NCI-H2081 treated with DMSO at 0.1 percent for 48 hours (cell line): ENCODE measurements around the gene CXCR6.

Experiments used
- DNase-seq: peaks from one replicate; lab custom pipeline; 2025; lab: John Stamatoyannopoulos, UW

CXCR6 gene

DNA sequence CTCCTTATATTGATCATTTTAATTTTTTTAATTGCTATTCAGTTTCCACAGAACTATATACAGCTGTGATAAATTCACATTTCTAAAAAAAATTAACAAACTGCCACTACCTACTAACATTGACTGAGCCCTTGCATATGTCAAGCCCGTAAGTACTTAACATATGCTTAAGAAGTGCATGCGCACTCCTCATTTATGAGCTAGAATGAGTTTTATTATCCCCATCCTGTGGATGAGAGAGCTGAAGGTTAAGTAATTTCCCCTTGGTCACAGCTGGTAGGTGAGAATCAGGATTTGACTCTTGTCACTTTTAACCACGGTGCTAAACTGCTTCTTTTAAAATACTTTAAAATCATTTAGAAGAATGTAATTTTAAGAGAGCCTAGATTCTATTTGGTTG is 25.9 kb downstream of the CXCR6 start:
- no peak for DNase-seq

DNA sequence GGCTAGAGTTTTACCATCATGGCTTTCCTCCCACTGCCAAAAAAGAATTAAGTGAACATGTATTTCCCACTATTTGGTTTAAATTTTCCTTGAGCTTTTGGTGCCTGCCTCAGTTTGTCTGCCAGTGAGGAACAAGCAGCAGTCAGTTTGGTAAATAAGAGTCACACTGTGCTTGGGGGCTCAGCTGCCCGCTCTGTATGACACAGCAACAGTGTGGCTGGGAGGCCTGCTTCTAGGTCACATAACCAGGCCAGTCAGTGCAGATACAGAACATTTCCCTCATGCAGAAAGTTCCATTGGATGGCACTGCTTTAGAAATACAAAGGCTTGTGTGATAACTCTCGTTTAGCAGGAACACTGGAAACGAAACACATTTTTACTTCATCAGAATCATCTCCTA is 26.7 kb downstream of the CXCR6 start:
- no peak for DNase-seq

DNA sequence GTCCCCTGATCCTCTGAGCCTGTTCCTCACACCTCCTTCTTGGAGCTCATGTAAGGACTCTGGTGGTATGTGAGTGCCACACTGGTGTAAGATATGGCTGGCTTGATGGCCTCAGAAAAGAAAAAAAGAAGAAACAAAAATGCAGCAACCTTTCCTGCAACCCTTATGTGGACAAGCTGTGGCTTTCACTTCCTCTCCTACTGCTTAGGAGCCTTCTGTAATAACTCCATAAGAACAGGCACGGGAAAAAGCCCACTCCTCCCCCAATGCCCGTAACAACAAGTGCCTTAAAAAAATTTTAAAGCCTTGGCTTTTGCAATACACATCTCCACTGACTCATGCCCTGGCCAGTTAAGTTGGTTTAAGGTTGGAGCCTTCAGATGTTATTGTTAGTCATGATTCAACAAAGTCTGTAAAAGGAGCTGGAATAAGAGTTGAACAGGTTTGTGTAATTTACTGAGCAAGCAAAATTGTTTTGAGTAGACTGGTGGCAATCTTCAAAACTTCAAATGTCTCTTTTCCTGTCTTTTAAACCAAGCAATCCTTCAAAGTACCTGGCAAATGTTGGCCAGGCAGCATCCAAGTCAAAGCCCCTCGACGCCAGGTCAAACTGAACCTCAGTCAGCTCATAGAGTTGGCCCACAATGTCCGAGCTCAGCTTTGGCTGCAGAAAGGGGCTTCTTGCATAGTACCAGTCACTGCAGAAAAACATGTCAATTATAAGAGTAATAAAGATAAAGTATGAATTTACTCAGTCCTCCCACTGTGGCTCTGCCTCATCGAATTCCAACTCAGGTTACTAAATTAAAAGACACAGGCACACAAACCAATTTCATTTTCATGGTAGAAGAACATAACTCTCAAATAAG is 29.5 kb downstream of the CXCR6 start:
- DNase-seq, result no peak

DNA sequence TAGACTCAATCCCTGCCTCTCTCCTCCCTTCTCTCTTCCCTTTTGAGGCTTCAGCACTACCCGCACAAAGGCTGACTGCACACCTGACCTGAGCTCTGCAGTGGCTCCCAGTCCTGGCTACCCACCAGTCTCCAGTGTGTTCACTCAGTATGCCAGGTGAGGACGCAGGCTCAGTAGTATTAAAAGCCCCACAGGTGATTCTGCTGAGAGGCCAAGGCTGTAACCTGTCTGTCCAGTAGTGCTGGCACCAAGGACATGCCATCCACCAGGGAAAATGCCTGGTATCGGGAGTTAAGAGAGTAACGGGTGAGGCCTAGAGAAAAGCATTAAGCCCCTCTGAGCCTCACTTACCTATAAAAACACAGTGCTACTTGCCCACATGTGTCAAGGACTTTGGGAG is 31.4 kb downstream of the CXCR6 start:
- DNase-seq, result no peak

- no peak for DNase-seq
Measured at GRCh38 chr3:45975686-45976085, 32.4 kb downstream of the CXCR6 start.

- no peak for DNase-seq
Measured at GRCh38 chr3:45976191-45977091, 33.2 kb downstream of the CXCR6 start.

DNA sequence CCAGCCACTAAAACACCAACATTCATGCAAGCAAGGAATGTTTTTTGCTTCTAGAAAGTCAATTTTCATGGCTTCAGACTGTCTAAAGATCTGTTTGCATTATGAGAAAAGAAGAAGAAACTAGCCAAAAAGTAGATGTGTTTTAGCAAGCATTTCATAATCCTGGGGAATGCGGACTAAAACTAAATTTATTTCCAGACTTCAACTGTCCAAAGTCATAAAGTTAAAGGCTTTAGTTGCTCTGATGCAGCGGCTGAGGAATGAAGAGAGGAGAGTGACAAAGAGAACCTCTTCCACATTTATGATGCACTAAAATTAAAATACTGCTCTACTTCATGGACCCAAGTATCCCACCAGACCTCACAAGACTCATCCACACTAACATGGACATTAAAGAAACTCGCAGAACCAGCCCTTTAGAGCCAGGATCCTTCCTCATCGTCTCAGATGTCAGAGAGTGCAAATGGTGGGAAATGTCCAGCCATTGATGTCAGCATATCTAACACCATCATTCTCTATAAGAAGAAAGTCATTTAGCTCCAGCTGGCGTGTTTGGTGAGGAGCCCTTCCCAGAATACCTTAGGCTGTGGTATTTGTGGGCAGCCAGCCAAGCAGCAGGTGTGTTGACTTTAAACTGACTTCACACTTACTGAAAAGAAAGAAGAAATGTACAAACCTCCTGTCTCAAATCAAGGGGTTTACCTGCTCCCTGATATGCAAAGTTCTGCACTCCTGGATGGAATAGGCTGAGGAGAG is 34.9 kb downstream of the CXCR6 start:
- no peak for DNase-seq

GRCh38 chr3:45979378-45979777 is 36.1 kb downstream of the CXCR6 start:
- no peak for DNase-seq

DNA sequence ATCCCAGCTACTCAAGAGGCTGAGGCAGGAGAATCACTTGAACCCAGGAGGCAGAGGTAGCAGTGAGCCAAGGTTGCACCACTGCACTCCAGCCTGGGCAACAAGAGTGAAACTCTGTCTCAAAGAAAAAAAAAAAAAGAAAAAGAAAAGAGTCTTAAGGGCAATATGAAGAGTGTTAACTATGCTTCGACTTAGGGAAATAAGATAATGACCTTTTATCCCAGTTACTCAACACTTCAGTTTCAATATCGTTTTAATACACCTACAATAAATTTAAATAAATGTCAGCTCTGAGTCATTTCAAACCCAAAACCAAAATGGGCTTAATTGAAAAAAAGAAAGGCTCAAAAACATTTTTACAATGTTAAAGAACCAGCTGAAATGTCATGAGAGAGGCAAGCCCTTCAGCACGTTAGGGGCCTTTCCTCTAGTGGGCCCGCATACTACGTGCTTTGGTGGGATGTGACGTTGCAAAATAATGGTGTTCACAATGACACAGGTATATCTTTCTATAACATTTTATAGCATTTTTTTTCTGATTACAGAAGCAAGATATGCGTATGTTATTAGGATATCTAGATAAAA is 37.1 kb downstream of the CXCR6 start:
- DNase-seq, result no peak

DNA sequence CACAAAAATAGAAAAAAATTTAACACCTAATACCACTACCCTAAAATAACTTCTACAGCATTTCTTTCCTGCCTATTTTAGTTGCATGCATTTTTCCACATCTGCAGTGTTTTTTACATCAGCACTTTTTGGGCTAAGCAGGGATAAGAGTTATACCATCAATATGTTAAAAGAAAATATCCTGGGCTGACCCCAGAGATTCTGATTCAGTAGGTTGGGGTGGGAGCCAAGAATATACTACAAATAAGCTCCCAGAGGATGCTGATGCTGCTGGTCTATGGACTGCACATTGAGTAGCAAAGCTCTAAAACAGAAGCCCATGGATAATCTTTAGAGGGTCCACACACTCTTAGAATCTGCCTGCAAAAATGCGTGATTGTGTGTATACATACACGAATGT is 37.6 kb downstream of the CXCR6 start:
- no peak for DNase-seq

- no peak for DNase-seq
Measured at GRCh38 chr3:45981346-45982074, 38.2 kb downstream of the CXCR6 start.

- DNase-seq, result no peak
Measured at GRCh38 chr3:45983770-45984169, 40.5 kb downstream of the CXCR6 start.

- no peak for DNase-seq
Measured at GRCh38 chr3:45984331-45985312, 41.4 kb downstream of the CXCR6 start.

GRCh38 chr3:45985532-45986302 is 42.5 kb downstream of the CXCR6 start:
- DNase-seq, result no peak

- DNase-seq, result no peak
Measured at GRCh38 chr3:45986303-45986982, 43.2 kb downstream of the CXCR6 start.

DNA sequence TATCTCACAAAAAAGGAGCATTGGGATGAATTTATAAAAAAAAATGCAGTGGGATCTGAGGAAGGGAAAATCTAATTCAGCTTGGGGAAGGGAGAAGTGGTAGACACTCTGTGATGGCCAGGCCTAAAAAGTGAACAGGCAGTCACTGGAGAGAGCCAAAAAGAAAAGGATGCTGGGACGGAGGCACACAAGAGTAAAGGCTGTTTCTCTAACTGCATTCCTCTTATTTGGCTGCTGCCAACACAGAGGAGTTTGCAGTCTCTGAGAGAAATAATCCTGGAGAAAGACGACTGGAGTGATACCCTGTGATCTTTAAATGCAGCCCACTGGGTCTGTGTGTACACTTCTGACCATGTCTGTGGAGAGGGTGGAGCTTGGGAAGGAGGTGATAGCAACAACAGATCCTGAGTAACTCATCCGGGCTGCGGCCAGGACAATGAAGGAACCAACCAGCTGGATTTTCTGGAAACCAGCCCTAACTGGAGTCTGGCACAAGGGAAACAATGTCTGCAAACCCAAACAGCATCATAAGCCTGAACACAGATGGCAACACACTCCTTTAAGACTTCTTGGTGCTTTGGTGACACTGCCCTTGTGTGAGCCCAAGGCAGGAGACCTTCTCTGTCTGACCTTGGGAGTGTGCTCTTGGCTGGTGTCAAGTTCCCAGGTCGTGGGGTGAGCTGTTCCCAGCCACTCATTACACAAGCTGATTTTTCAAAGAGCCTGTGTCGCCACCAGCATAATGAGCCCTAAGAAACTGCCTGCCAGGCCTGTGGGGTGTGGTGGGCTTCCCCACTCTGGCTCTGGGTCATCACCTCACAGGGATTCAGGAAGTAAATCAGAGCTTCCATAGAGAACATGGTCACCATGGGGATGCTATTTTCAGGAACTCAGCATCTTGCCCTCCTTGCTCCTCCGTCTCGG is 44.4 kb downstream of the CXCR6 start:
- no peak for DNase-seq

DNA sequence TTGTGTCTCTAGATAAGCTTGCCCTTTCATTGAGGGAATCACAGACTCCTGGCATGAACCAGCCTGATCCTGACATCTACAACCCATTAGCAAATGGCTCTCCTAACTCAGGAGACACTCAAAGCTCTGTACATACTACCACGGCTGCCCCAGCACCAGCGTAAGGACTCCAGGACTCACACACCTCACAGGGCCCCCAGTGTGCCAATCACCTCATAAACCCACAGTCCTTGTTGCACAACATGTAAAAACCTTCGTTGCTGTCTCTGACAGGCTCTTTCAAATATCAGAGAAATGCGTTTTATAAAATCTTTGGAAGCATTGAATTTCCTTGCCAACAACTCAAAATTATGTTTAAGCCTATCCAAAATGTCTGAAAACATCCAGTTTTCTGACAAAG is 45.1 kb downstream of the CXCR6 start:
- DNase-seq, result no peak

DNA sequence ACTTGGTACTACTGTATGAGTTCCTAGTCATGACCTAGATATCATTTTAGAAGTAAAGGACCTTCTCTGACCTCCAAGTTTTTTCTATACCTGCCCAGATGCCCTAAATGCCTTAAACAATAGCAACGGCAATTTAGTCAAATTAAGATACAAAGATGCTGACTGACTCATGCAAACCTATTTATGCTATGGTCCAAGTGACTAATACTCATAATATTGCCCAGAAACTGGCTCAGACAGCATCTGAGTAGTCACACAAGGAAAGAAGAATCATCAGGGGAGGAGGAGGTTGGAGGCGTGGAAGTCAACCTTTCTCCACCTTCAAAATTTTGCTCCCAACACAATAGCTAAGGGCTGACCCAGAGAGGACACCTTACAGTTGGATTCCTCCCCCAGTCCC is 45.5 kb downstream of the CXCR6 start:
- DNase-seq, result no peak
